ENCODE measurements around the gene CNTNAP2.
"Not testable (repeated sequence)": the region's sequence is repeated elsewhere in the genome, so short reads cannot be mapped to it uniquely, and the experiment has no call there.

CNTNAP2 gene

DNA sequence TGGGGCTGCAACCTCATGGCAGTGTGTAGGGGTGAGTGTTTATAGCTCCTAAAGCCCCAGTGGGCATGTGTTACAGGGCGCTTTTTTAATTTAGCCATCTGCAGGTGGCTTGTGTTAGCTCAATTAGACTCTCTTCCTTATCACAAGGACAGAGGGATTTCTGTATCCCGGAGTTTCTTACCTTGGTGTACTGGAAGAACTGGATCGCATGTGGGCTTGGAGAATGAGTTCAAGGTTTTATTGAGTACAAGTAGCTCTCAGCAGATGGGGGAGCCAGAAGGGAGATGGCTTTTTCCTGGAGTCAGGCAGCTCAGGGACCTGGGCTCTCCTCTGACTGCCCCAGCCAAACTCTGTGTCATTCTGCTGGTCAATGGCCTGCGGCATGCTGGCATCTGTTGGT, 2320.4 kb downstream of the CNTNAP2 start:
- no peak for DNase-seq (ENCODE audit: low read depth in 2 of 2)

DNA sequence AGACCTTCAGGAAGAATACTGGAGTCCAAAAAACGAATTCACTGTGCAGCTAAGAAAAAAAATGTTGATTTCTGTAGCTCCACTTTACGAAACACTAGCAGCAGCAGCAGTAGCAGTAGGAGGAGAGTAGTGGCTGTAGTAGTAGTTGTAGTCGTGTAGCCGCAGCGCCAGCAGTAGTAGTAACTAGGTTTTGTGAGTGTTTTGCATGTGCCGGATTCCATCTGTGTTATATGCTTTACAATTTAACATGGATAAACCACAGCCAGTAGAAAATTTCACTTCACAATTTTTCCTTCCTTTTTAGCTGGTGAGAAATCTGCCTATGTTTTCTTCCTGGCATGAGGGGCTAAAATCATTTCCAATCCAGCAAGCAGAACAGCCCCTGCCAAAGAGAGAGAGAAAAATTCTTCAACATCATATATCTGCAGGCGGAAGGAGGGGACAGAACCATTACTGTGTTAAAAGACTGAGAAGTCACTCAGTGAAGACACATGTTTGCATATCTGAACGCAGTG, 2325.6 kb downstream of the CNTNAP2 start:
- DNase-seq (ENCODE audit: low read depth in 2 of 2) = no peak

DNA sequence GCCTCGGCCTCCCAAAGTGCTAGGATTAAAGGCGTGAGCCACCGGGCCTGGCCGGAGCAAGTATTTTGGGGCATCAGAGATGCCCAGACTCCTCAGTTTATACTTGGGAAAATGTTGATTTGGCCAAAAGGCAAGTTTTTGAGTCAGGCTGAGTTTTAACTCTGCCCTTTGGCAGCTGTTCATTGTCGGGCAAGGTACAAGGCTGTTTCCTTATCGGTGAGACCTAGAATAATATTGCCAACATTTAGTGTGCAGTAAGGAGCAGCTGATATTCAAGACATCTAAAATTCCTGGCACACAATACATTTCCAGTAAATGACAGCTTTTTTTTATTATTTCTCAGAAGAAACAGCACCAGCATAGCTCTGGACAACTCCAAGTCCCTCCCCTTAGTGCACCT, 2326.3 kb downstream of the CNTNAP2 start:
- no peak for DNase-seq (ENCODE audit: low read depth in 2 of 2)

DNA sequence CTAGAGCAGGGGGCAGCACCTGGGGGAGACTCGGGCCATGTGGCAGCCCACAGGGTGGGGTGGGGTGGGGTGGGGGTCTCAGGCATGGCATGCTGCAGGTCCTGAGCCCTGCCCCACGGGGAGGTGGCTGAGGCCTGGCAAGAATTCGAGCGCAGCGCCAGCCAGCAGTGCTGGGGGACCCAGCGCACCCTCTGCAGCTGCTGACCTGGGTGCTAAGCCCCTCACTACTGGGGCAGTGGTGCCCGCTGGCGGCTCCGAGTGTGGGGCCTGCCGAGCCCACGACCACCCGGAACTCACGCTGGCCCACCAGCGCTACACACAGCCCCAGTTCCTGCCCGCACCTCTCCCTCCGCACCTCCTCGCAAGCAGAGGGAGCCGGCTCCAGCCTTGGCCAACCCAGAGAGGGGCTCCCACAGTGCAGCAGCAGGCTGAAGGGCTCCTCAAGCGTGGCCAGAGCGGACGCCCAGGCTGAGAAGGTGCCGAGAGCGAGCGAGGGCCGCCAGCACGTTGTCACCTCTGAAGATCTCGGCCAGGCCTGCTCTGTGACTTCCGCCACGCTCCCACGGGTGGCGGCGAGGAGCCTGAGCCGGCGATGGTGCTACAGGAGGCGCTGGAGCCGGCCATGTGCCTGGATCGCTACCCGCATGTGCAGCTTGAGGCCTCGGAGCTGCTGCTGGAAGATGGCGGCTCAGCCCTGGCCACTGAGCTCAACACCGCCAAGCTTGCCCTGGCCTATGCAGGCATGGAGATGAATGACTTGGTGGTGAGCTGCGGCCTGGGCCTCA, 2328.9 kb downstream of the CNTNAP2 start:
- no peak for DNase-seq (ENCODE audit: low read depth in 2 of 2)

DNA sequence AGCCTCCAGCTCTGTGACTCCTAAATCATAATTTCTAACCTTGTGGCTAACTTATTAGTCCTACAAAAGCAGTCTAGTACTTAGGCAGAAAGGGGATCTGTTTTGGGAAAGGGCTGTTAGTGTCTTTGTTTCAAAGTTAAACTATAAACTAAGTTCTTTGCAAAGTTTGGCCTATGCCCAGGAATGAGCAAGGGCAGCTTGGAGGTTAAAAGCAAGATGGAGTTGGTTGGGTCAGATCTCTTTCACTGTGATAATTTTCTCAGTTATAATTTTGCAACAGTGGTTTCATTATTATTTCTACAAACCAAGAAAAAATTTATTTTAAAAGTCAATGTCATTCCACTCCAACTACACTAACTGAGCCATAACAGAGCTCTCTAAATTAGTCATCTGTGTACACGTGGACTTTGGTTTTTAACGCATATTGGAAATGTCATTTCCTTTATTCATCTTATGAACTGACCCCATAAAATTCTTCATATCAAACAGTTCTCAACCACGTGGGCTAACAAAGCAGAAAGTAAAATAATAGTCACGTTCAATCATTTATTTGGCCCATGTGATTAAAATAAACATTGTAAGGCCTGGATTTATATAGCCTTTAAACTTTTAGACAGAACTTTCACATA, 2330.7 kb downstream of the CNTNAP2 start:
- no peak for DNase-seq (ENCODE audit: low read depth in 2 of 2)

DNA sequence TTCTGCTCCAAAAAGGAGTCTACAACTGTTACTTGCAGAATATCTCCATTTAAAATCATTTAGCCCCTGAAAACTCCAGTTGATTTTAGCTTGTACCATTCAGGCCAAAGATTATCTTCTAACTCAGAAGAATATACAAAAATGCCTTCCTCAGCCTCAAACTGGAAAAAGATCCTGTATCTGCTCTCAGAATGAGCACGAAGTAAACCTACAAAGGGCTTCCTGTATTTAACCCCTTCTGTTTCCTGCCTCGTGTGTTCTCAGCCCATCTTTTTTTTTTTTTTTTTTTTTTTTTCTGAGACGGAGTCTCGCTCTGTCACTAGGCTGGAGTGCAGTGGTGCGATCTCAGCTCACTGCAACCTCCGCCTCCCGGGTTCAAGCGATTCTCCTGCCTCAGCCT, 2334.9 kb downstream of the CNTNAP2 start:
- not testable (repeated sequence) for DNase-seq (ENCODE audit: low read depth in 2 of 2)

DNA sequence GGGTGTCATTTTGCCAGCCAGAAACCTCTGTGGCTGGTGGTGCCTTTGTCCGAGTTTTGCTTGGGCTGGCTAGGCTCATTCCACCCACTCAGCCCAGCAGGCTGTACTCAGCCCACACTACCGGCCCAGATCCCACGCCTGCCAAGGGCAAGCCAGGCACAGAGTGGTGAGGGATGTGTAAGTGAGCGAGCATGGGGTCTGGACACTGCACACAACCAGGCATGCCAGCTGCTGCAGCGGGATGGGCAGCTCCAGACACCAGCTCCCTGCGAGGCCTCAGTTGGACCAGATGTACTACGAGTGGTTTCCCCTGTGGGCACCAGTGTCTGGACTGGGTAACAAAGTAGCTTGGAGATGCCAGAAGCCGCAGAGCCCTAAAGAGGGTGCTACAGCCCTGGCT, 2339.8 kb downstream of the CNTNAP2 start:
- no peak for DNase-seq (ENCODE audit: low read depth in 2 of 2)

DNA sequence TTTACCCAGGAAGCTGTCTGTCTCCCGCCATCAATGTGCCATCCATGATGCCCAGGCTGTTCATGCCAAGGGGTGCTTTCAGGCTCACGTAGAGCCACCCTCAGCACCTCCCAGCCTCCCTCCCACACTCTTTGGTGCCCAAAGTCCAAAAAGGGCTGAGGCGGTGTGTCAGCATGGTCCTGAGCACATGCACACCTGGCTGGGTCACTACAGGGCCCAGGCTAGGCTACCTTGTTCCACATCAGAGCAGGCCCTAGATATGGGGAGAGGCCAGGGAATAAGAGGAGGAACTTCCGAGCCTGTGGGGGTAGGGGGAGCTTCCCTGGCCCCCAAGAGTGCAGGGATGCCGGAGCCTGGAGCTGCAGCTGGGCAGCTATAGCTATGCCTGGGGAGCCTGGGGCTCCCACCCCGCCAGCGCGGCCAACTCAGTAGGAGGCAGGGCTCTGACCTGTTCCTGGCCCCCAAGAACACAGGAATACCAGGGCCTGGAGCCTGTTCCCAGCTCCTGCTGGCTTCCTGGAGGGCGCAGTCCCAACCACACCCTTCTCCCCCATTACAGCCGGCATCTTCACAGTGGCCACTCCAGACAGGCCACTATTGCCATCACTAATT, 2340.8 kb downstream of the CNTNAP2 start:
- no peak for DNase-seq (ENCODE audit: low read depth in 2 of 2)

DNA sequence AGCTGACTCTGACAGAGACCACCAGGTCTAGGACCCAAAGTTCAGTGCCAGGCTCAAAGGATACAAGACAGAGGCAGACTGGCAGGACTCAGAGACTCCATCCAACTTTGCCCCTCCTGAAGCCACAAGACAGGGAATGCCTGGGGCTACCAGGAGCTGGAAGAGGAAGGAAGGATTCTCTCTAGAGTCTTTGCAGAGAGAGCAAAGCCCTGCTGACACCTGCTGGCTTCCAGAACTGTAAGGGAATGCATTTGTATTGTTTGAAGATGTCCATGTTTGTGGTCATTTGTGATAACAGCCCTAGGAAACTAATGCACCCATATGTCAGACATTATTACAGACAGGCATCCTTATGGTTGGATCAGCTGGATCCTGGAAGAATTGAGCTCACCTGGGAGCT, 2341.7 kb downstream of the CNTNAP2 start:
- no peak for DNase-seq (ENCODE audit: low read depth in 2 of 2)

DNA sequence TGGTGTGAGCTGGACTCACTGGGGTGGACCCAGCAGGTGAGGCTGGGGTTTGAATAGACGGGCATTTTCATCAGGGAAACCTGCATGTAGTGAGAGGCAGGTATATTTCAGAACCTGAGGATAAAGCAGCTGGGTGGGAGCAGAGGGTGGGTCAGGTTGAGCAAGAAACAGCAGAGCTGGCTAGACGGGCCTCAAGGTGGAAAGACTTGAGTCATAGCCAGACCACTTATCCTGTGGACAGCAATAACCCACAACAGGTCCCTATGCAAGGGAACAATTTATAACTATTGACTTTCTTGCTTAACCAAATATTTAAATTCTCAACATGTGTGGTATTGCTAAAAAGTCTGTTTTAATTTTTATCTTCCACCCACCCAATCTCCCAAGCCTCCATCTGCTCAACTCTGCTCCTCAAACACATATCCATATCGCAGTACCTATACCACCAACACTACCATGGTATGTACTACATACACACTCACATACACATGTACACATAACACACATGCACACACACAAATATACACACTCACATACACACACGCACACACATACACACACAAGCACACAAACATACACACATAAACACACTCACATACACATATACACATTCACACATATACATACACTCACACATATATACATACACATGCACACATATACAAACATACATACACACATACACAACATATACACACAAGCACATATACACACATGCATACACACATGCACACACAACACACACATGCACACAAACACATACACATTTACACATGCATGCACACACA, 2345.0 kb downstream of the CNTNAP2 start:
- no peak for DNase-seq (ENCODE audit: low read depth in 2 of 2)

DNA sequence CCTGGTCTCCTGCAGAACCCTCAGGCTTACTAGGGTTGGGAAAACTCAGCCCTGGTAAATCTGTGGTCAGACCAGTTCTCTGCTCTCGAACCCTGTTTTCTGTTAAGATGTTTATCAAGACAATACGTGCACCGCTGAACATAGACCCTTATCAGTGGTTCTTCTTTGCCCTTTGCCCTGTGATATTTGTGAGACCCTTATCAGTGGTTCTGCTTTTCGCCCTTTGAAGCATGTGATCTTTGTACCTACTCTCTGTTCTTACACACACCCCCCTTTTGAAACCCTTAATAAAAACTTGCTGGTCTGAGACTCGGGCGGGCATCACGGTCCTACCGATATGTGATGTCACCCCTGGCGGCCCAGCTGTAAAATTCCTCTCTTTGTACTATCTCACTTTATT, 2346.2 kb downstream of the CNTNAP2 start:
- DNase-seq (ENCODE audit: low read depth in 2 of 2) = not testable (repeated sequence)

DNA sequence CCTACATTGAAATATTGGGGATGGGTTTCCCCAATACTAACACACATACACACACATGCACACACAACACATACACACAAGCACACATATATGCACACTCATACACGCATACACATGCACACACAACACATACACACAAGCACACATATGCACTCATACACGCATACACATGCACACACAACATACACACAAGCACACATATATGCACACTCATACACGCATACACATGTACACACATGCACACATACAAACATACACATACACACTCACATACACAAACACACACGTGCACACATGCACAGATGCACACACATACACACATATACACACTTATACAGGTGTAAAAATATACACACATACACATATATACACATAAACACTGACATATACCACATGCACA, 2346.6 kb downstream of the CNTNAP2 start:
- DNase-seq (ENCODE audit: low read depth in 2 of 2) = no peak

DNA sequence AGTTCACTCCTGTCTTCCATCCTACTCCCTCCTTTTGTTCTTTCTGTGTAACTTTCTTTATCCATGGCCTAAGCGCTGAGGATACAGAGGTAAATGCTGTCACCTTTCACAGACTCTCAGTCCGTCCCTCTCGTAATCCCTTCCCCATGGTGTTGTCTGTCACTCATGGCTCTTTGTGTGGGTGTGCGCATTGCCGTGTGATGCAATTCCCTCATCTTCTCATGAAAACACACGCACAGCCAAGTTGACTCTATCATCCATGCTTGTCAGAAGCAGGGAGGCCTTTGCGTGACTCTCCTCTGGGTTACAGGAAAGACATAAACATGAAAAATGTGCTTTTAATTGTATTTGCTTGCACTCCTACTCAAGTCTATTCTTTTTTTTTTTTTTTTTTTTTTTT, 2348.3 kb downstream of the CNTNAP2 start:
- DNase-seq (ENCODE audit: low read depth in 2 of 2) = no peak

DNA sequence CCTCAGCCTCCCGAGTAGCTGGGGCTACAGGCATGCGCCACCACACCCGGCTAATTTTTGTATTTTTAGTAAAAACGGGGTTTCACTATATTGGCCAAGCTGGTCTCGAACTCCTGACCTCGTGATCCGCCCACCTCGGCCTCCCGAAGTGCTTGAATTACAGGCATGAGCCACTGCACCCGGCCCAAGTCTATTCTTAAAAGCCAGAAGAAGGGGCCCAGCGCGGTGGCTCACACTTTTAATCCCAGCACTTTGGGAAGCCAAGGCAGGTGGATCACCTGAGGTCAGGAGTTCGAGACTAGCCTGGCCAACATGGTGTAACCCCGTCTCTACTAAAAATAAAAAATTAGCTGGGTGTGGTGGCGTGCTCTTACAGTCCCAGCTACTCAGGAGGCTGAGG, 2348.8 kb downstream of the CNTNAP2 start:
- DNase-seq (ENCODE audit: low read depth in 2 of 2) = not testable (repeated sequence)

DNA sequence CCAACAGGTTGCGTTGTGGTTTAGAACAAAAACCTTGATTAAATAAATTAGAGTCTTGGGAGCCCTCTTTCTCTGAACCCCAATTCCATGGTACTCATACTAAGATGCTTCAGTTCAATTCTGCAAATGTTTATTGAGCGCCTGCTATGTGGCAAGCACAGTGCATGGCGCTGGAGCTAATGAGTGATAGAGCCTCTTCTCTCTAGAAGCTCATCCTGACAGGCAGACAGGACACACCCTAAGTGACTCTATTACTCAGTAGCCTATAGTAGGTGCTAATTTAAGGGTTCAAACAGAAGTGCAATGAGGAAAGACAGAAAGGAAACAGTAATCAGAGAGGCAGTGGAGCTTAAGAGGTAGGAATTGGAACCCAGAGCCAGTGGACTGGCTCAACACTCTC, 2349.5 kb downstream of the CNTNAP2 start:
- DNase-seq (ENCODE audit: low read depth in 2 of 2) = no peak

DNA sequence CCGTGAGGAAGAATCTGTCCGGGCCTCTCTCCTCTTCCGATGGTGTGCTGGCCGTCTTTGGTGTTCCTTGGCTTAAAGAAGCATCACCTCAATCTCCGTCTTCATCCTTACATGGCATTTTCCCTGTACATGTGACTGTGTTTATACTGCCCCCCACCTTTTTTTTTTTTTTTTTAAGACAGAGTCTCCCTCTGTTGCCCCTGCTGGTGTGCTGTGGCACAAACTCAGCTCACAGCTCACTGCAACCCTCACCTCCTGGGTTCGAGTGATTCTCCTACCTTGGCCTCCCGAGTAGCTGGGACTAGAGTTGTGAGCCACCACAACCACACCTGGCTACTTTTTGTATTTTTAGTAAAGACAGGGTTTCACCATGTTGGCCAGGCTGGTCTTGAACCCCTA, 2352.1 kb downstream of the CNTNAP2 start:
- no peak for DNase-seq (ENCODE audit: low read depth in 2 of 2)
